Fibroblast of the conjunctiva (primary cell): ENCODE data around the gene PTGIS.

ENCODE experiments used
- DNase-seq: peaks from one replicate; pipeline ENCODE4 v3.0.0-alpha.2; 2010; ENCODE audit warnings: low read depth

The PTGIS gene

DNA sequence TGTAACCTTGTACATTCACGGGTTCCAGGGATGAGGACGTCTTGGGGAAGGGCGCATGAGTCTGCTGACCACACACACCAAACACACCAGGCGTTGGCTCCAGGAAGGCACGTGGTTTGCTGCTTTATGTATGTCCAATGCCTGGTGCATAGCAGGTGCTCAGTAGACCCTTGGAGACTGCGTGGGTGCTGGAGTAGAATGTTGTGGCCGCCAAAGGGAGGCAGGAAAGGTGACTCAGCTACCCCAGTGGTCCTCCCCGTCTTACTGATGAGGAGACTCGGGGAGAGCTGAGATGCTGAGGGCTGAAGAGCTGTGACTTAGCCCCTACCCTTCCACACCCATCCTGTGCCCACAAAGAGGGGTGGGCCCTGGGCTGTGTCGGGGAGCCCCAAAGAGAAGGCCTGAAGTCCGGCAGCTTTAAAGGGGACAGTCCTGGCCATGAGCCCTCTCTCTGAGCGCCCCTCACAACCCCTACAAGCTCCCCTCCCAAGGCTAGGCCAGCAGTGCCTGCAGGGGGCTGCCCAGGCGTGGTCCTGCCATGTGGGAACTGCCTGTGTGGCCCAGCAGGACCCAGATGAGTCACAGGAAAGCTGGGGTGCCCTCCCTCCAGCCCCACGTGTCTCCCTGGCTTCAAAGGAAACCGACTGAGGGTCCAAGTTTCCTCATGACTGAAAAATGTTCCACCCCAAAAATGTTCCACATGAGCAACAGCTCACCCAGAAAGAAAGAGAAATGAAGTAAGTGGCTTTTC, 28.0 kb upstream of the PTGIS start:
- DNase-seq: peak; percentile 36

DNA sequence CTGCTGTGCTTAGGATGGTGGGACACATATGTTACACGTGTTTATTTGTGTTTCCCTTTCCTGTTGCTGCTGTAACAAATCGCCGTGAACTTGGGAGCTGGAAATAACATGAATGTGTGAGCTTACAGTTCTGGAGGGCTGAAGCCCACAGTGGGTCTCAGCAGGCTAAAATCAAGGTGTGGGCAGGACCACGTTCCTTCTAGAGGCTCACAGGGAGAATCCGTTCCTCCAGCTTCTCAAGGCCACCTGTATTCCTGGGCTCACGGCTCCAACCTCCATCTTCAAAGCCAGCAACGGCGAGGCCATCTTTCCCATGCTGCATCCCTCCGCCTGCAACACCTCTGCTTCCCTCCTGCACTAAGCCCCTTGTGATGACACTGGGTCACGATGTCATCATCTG, 27.4 kb upstream of the PTGIS start:
- DNase-seq: no peak

DNA sequence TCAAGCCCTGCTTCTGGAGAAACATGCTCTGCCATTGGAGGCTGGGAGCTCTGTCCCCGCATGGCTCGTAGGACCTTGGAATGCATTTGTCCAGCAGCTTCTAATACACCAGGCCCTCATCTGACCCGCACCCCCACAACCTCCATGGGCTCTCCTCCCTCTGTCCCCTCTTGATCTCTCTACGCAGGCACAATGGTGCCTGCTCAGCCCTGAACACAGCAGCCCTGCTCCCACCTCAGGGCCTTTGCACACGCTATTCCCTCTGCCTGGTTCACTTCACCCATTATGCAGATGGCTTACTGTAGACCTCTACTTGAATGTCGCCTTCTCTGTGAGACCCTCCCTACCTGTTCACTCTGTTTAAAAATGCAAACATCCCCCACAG, 27.0 kb upstream of the PTGIS start:
- no peak for DNase-seq

DNA sequence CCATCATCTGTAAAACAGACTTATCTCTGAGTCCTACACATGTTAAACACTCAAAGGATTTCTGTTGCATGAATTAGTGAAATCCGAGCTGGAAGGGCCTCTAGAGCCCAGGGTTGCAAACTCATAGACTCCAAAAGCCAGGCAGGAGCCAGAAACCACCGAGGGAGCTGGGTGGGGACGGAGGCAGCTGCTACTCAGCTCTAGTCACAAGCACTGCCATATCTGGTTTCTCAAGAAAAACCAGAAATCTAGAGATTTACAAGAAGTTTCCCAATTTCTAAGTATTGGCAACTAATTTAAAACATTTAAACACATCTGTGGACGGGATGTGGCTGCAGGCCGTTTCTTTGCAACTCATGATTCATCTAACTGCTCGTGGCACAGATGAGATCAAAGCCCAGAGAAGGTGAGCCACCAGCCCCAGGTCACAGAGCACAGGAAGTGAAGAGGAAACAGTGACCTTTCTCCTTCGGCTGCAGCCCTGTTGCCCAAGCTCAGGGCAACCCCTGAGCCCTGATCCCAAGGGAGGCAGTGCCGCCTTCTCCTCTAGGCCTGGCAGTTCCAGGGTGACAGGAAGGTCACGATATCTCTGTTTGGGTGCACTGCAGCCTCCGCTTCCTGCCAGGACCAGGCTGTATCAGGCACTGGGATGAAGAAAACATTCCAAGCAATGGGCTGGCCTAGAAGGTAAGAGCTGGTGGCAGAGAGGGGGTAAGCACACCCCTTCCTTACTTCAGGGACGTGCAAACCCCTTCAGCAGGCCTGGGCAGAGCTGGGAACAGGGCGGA, 26.4 kb upstream of the PTGIS start:
- DNase-seq: peak; percentile 88

DNA sequence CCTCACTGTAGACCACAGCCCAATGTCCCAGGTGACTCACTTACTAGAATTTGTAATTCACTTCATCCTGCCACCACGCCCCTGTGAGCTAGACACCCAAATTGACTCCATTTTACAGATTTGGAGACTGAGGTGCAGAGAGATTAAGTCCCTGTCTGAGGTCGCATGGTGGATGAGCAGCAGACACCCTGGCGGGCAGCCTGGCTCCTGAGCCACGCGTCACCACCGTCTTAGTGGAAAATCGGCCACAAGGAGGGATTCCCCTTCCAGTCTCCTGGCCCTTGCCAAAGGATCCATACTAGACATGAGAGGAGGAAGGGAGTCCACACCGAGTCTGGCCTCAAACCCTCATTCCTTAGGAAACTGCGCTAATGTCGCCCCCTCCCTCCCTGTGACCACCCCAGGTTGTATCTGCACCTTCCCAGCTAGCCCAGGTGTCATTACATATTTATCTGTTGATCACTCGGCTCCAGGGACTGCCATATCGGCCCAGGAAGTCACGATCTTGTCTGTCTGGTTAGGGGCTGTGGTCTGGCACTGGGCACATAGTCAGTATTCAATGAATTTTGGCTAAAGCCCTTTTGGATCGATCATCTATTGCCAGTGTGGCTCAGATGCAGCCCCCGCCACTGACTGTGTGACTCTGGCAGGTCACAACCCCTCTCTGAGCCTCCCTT, 25.7 kb upstream of the PTGIS start:
- DNase-seq: no peak

DNA sequence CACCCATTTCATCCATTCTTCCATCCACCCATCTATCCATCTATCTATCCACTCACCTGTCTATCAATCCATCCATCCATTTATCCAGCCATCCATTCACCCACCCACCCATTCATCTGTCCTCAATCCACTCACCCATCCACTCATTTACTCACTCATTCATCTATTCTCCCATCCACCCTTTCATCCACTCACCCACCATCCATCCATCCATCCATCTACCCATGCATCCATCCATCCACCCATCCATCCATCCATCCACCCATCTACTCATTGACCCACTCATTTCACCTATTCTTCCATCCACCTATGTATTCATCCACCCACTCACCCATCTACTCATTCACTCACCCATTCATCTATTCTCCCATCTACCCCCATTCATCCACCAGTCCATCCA, 24.2 kb upstream of the PTGIS start:
- no peak for DNase-seq

DNA sequence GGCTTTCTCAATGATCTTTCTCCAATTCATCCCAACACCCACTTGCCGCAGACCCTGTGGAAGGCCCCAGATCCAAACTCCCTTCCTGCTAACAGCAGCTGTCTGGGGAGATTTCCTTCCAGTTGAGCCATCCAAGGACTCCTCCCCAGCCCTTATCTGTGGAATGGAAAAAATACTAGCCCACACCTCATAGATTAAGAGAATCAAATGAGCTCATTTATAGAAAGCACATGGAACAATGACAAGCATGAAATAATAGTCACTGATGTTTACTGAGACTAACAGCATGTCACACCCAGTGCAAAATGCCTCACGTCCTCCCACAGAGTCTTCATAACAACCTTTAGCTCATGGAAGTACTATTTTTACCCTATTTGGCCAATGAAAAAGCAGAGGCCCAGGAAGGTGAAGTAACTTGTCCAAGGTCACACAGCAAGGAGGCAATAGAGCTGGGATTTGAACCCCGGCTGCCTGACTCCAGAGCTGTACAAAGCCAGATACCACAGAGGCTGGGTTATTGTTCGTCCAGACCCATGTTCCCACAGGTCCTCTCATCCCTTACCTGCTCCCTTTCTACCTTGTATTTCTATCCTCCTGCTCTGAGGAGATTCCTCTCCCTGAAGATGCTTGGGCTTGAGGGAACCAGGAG, 23.4 kb upstream of the PTGIS start:
- DNase-seq: no peak

DNA sequence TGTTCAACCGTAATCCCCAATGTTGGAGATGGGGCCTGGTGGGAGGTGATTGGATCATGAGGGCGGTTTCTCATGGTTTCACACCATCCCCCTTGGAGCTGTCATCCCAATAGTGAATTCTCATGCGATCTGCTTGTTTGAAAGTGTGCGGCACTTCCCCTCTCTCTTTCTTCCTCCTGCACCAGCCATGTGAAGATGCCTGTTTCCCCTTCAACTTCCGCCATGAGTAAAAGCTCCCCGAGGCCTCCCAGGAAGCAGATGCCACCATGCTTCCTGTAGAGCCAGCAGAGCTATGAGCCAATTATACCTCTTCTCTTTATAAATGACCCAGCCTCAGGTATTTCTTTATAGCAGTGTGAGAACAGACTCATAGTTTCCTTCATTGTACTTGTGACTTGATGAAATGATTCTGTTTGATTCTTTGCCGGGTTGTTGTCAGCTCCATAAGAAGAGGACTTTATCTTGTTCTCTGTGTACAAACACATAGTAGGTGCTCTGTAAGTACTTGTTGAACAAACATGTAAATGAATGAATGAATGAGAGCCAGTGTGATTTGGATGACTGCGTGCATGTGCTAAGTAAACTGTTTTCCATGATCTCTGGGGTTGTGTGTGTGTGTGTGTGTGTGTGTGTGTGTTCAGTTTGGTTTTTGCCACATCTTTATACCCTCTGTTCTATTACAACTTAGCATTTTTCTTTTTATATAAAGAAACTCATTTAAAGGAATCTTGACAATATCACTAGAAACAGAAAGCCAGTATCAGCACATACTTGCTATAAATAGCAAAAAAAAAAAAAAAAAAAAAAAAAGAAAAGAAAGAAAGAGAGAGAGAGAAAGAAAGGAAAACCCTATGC, 22.5 kb upstream of the PTGIS start:
- DNase-seq: no peak

DNA sequence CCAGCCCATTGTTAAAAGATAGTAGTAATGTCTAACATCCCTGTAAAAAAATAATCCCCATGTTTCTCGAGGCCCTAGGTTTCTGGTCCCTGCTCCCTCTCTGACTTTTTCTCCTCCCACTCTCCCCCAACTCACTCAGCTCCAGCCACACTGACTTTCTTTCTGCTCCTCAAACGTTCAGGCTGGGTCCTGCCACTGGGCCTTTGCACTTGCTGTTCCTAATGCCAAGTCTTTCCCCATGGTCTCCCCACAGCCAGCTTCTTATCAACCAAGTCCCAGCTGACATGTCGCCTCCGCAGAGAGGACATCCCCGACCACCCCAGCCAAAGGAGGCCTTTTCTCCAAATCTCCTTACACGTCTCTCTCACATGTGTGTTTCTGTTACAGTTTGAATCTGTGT, 21.8 kb upstream of the PTGIS start:
- DNase-seq: no peak

DNA sequence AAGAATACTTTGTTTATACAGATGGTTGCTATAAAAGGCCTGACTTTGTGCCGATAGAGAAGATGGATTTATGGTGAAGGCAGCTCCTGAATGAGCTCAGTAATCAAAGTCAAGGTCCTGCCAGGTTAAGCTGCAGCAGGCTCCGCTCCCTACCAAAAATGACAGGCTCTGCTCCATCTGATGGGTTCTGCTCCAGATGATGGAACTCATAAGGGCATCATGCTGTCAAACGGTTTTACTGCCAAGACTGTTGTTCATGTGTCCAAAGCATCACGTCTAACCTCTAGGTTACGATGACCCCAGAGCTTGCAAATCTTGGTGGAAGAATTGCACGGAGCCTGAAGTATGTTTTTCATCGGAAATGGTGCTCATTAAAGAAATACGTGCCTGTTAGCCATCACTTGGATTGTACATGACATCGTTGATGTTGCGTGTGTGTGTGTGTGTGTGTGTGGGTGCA, 19.2 kb upstream of the PTGIS start:
- DNase-seq: peak; percentile 55

DNA sequence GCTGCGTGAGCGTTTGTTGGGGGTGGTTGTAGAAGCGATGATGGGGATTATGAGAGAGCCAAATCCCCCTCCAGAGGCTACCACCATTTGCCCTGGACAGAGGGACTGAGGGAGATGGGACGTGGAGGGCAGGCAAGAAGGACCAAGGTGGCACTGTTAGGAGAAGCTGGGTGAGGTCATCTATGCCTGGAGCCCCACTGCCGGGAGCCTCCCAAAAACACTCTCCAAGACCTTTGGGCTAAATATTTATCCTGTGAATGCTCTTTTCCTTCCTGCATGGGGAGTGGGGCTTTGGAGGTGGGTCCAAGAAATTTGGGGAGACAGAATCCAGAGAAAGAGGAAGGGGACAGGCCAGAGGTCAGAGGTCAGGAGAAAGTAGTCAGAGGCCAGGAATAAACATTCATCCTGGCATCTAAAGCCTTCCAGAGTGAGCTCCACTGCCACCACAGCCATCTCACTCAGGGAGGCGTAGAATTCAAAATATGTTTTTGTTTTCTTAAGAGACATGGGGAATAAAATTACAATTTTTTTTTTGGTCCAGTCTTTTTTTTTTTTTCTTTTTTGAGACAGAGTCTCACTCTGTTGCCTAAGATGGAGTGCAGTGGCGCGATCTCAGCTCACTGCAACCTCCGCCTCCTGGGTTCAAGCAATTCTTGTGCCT, 17.8 kb upstream of the PTGIS start:
- no peak for DNase-seq

DNA sequence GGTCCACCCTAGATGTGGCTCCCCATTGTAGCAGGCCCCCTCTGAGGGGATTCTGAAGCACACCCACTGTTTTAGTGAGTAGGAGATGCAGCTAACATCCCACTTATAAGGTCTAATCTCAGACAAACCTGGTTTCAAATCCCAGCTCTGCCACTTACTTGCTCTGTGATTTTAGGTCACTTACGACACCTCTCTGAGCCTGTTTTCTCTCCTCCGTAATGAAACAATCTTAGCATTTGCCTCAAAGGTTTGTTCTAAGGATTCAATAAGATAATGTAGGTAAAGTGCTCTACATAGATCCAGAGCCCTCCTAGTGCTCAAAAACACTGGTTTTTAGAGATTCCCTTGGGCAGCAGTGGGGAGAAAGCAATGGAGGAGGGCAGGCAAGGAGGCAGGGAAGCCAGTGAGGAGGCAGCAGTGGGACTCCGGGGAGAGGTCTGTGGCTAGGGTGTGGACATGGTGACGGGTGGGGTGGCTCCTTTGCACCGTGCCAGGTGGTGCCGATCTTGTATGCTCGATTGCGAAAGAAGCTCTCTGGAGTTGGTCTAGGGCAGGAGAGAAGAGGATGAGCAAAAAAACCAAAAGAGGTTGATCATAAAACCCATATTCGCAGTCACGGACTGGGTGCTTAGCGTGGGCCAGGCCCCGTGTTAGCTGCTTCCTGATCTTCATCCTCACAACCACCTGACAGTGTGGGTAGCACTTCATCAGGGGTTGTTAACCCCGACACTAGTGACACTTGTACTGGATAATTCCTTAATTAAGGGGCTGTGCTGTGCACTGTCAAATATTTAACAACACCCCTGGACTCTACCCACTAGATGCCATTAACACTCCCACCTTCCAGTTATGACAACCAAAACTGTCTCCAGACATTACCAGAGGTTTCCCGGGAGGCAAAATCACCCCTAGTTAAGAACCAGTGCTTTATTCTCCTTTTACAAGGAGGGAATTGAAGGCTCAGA, 16.8 kb upstream of the PTGIS start:
- no peak for DNase-seq

DNA sequence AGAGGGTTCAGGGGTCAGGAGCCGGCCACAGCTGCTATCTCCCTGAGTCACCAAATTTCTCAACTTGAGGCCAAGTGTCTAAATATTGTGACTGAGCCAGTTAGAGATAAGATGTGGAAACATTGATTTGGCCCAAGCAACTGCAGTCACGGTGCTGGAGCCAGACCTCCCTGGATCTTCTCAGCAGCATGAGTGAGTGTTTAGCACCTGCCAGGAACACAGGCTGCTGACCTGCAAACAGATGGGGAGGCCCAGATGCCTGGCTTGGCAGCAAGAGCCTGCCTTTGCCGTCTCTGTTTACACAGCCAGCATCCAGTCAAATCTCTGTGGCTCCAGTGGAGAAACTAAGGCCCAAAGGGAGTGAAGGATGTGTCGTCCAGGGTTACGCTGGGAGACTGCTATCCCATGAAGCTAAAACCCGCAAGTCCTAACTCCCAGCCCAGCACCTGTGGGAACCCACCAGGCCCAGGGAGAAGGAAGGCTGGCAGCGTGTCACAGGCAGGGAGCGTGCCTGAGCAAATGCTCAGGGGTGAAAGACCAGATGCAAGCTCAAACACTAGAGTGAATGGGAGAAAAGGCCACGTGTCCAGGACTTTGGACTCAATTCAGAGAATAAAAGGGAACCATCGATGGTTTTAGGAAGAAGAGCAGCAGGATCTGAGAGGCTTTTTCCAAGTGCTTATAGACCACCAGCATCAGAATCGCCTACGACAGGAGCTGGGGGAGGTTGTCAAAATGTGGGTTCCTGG, 15.9 kb upstream of the PTGIS start:
- DNase-seq: peak; percentile 72

DNA sequence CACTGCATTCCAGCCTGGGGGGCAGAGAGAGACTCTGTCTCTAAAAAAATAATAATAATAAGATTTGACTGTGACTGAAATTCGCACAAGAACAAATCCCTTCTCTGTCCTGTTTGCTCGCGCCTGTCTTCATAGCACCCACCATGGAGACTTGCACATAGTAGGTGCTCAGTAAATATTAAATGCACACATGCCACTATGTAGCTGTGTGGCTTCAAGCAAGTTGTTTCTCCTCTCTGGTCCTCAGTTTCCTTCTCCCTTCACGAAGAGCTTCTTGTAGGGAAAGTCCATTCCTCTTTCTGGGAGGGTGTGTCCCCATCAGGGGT, 15.4 kb upstream of the PTGIS start:
- DNase-seq: no peak

DNA sequence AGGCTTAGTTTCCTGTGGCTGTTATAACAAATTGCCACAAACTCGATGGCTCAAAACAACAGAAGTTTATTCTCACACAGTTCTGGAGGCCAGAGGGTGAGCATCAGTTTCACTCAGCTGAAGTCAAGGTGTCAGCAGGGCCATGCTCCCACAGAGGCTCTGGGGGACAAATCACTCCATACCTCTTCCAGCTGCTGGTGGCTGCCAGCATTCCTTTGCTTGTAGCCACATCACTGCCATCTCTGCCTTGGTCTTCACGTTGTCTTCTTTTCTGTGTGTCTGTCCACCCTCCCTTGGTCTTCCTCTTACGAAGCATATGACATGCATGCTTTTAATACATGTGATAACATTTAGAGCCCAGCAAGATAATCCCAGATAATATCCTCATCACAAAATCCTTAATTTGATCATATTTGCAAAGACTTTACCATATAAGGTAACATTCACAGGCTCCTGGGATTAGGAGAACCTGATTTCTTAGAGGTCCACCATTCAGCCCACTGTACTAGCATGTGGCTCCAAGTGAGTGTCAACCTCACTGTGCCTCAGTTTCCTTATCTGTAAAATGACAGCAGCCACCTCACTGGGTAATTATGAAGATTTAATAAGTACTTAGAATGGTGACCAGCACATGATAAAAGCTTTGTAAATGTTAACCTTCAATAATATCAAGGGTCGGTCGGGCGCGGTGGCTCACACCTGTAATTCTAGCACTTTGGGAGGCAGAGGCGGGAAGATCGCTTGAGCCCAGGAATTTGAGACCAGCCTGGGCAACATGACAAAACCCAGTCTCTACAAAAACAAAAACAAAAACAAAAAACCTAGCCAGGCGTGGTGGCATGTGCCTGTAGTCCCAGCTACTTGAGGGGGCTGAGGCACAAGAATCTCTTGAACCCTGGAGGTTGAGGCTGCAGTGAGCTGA, 14.7 kb upstream of the PTGIS start:
- DNase-seq: no peak

DNA sequence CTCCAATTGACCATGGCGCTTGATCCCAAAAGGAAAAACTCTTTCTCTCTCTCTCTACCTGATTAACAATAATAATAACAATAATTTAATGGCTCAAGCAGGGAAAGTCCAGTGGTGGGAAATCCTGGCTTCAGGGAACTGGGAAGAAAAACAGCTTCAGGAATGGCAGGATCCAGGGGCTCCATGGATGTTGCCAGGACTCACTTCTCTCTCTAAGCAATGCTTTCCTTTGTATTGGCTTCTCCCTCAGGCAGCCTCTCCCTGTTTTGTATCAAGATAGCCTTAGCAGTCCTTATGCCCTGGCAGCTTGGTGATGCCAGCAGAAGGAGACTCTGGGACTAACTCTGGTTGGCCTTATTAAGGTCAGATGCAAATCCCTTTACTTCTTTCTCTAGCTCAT, 13.5 kb upstream of the PTGIS start:
- no peak for DNase-seq

DNA sequence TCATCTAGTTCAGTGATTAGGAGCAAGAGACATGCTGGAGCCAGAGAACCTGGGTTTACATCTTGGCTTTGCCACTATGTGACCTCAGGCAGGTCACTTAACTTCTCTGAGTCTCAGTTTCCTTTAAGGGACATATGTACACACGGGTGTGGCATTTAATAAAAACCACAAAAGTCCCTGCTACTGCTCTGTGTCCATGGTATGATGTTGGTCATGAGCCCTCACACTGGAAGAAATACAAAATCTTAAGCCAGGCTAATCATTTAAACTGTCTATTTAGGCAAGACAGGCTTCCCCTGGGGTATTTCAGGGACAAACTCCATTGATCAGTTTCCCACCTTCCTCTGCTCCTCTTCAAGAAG, 12.9 kb upstream of the PTGIS start:
- DNase-seq: no peak
